EH (cell line): Measurements from ENCODE around the gene H2AZ1.

Experiments used
- DNase-seq: peaks from one replicate; pipeline ENCODE4 v3.0.0-alpha.2; 2015; ENCODE audit warnings: low read depth

Gene H2AZ1

GRCh38 chr4:99946356-99947189, 3.5 kb downstream of the H2AZ1 start, which contains the start of gene DNAJB14:
Gene DNAJB14, minus strand, starts transcription at chr4:99946618. Its CDS starts 47 bp downstream, at chr4:99946571.
- peak; percentile 84 for DNase-seq

- peak; percentile 42 for DNase-seq
Measured at GRCh38 chr4:99945718-99946355, 4.2 kb downstream of the H2AZ1 start.

GRCh38 chr4:99943904-99944437, 6.1 kb downstream of the H2AZ1 start:
- no peak for DNase-seq

- DNase-seq = no peak
Measured at GRCh38 chr4:99938243-99938753, 11.8 kb downstream of the H2AZ1 start.

- no peak for DNase-seq
Measured at GRCh38 chr4:99934891-99935290, 15.2 kb downstream of the H2AZ1 start.

- DNase-seq = no peak
Measured at GRCh38 chr4:99927566-99927965, 22.5 kb downstream of the H2AZ1 start.

GRCh38 chr4:99921174-99921573, 28.9 kb downstream of the H2AZ1 start:
- DNase-seq = no peak

- no peak for DNase-seq
Measured at GRCh38 chr4:99918656-99919055, 31.4 kb downstream of the H2AZ1 start.

- DNase-seq = no peak
Measured at GRCh38 chr4:99917575-99917974, 32.5 kb downstream of the H2AZ1 start.

GRCh38 chr4:99915449-99915848, 34.6 kb downstream of the H2AZ1 start:
- no peak for DNase-seq
